GM12874 (cell line): Measurements from ENCODE around the gene CABP4.

ENCODE experiments used
- CTCF ChIP-seq: IDR thresholded peaks from 2 replicates; pipeline ENCODE4 v1.5.1; 2011; ENCODE audit warnings: low read depth, mild to moderate bottlenecking, control low read depth, low read length, moderate library complexity; ENCODE audit not compliant: insufficient read depth

CABP4 gene

GRCh38 chr11:67472882-67473281 is 17.7 kb downstream of the CABP4 start:
- no peak for TF ChIP-seq CTCF

GRCh38 chr11:67482275-67482826 is 27.2 kb downstream of the CABP4 start:
- no peak for TF ChIP-seq CTCF

- TF ChIP-seq CTCF: no peak
These were observed 28.0 kb downstream of the CABP4 start, which contains the start of gene AIP for GRCh38 chr11:67482827-67483798. TSS of gene AIP (plus strand) at chr11:67483026. CDS start at chr11:67483159, 133 bp downstream.

- no peak for TF ChIP-seq CTCF
These were observed 28.9 kb downstream of the CABP4 start for GRCh38 chr11:67483831-67484665.

- TF ChIP-seq CTCF: no peak
These were observed 29.7 kb downstream of the CABP4 start for GRCh38 chr11:67484847-67485311.

- TF ChIP-seq CTCF: no peak
These were observed 31.5 kb downstream of the CABP4 start for GRCh38 chr11:67486481-67487195.
